Stimulated activated CD8-positive, alpha-beta memory T cell treated with anti-CD3 and anti-CD28 coated beads, Interleukin-7, amount 100 ng/mL, for 1 hour (primary cell): ENCODE data around the gene SCO1.

ENCODE experiments used
- DNase-seq, 2 donors: peaks; one replicate each; pipeline ENCODE4 v3.0.0-alpha.2; 2020; ENCODE audit warnings: low read depth in 2 of 2

The SCO1 gene

DNA sequence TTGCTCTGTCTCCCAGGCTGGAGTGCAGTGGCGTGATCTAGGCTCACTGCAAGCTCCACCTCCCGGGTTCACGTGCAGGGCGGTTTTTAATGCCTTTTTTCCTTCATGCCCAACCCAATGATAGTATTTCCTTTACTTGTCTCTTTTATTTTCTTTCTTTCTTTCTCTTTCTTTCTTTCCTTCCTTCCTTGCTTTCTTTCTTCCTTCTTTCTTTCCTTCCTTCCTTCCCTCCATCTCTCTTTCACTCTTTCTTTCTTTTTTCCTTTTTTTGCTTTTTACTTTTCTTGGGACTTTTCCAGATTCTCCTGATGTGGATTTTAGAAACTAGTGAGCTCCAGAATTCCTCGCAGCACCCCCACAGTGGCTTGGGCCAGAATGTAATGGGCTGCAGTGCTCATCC lies 43.3 kb downstream of the SCO1 start:
- DNase-seq, result no peak

DNA sequence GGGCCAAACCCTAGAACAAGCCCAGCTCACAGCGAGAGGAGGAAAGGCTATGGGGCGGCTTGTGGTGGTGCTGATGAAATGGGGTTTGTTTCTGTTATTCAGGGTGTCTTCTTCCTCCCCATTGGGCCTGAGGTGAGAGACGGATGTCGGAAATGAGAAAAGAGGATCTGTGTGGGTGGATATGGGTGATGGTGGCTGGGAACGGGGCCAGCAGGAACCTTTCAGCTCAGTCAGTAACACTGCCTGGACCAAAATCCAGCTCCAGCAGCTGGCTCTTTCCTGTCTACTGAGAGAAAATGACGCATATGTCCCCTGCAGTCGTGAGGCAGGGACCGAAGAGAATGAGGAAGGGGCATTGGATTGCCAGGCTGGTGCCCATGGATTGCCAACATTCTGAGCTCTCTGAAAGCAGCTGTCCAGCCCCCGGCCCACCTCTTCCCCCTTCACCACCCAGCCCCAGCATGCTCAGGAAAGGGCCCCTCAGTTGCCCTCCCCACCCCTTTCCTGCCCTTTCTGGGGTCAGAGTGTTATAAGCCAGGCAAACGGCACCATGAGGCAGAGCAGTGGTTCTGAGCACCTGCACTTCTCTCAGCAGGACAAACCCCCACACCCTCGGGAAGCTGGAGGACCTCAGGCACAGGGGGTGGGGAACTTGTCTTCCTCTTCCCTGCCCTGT lies 44.2 kb downstream of the SCO1 start:
- no peak for DNase-seq

DNA sequence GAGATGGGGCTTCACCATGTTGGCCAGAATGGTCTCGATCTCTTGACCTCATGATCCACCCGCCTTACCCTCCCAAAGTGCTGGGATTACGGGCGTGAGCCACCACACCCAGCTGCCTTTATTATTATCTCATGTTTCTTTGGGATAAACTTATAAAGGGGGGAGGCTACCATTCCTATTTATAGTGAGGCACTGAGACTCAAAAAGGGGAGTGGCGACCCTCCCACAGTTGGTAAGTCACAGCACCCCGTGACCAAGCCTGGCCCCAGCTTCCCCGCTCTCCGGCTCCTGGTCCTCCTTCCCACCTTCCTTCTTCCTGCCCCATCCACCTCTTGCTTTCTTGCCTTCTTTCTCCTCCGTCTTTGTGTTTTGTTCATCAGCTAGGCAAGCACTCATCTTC lies 45.4 kb downstream of the SCO1 start:
- DNase-seq, result no peak

DNA sequence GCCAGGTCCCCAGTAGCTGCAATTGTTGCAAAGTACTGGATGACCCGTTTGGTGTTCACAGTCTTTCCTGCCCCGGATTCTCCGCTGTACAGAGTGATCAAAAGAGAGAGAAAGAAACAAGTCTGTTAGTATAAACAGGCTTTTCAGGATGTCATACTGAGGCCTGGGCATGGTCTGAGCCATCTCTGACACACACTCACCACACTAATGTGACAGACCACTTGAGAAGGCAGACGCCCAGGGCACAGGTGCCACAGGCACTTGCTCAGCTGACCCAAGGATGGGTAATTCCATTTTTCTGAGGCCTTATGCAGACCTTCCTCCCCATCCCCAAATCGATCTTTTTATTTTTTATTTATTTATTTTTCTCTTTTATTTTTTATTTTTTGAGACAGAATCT lies 47.7 kb downstream of the SCO1 start:
- no peak for DNase-seq

DNA sequence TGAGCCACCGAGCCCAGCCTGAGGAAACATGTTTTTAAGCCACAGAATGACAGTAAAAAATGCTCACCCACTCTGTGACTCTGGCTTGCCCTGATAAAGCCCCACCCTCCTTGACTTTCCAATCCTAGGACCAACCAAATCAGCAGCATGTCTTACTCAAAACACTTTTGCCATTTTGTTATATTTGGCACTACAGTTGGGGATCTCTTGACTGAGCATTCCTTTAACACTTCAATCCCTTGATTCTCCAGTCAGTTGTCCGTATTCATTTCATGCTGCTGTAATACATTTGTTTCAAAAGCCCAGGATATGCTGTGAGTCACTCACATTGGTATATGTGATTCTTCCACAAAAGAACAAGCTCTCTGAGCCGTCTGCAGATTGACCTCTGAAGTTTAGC lies 48.4 kb downstream of the SCO1 start:
- no peak for DNase-seq

DNA sequence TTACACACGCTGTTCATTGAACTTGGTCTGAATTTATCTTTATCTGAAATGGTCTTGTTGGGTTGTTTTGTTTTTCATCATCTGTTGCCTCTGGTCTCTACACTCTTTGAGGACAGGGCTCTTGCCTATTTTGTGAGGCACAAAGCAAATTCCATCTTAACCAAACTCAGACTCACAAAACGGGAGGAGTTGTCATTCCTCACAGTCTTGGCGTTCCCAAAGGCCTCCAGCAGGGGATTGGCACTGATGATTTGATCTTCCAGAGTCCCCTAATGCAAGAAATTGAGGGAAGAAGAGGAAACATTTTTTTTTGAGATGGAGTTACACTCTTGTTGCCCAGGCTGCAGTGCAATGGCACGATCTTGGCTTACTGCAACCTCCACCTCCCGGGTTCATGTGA lies 49.0 kb downstream of the SCO1 start:
- DNase-seq, result no peak

DNA sequence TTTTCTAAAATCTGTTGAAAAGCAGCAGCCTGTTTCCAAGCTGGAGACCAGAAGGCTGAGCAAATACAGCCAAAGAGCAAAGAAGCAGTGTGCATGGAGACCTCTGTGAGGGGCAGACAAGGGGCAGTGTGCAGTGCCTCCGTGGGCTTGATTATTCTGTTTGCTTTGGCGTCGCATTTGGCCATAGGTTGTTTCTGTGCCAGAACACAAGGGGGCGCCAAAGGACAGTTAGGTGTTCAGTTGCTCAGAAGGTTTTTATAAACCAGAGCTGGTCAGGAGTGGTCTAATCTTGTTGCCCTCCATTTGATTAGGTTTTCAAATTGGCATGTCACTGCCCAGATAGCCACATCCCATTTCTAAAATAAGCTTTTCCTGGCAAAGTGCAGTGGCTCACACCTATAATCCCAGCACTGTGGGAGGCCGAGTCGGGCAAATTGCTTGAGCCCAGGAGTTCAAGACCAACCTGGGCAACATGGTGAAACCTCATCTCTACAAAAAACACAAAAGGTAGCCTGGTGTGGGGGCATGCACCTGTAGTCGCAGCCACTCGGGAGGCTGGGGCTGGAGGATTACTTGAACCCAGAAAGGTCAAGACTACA lies 50.8 kb downstream of the SCO1 start:
- DNase-seq, result peak; percentile 50 to 59

DNA sequence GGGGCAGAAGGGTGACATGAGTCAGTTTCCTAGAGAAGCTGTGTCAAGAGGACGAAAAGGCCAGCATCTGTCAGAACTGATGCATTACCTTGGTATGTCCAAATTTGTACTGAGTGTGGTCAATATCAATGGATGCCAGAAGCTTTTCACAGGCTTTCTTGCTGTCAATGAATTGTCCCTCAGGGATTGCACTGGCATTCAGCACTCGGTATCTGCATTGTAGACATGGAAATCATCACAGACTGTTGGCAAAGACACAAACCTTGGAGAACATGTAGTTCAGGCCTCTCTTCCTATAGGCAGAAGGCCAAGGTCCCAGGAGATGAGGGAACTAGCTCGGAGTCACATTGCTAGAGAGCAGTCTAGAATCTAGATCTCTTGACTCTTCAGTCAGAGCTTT lies 56.9 kb downstream of the SCO1 start:
- DNase-seq, result no peak

DNA sequence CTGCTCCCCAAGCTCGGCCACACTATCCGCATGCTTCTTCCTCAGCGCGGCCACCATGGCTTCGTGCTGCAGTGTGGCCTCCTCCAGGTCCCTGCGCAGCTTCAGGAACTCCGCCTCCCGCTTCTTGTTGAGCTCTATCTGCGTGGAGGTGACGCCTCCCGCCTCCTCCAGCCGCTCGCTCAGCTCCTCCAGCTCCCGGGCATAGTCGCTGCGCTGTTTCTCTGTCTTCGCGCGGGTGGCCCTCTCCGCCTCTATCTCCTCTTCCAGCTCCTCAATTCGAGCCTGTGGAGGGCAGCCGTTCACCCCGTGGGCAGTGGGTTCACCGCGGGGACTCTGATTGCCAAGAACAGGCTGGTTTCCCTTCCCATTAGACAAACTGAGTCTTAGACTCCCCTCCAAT lies 59.2 kb downstream of the SCO1 start:
- no peak for DNase-seq

DNA sequence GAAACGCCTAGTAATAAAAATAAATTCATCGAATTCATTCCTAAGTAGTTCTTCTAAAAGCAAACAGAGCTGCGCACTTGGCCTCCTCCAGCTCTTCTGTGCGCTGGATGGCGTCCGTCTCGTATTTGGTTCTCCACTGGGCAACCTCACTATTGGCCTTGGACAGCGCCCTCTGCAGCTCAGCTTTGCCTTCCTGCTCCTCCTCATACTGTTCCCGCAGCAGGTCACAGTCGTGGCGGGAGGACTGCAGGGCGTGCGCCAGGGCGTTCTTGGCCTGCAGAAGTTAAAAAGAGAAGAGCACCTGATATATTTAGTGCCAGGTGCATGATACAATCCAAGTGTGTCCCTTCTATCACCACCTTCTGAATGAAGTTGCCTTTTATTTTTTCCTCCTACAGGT lies 62.0 kb downstream of the SCO1 start:
- DNase-seq, result no peak

DNA sequence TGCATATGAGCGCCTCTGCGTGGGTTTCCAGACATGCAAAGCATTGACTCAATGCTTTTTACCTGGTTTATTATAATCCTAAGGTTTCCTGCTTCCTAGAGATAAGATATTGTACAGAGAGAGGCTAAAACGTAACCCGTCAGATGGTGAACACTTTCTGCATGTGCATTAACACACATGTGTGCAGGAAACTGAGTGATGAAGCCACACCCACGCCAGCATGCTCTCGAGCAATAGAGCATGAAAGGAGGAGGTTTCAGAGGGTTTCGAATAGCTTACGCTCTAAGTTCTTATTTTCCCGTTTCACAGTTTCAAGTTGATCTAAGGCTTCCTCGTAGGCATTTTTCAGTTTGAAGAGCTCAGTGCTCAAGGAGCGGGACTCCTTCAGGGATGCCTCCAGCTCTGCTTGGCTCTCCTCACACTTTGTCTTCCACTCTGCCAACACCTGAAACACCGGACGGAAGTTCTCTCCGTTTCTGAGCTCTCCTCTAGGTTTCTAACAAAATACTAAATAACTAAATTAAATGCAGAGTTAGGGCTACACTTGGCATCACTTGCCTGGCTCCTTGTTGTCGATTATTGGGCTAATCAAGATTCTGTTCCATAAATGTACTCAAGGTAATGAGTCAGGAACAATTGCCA lies 63.5 kb downstream of the SCO1 start:
- no peak for DNase-seq

DNA sequence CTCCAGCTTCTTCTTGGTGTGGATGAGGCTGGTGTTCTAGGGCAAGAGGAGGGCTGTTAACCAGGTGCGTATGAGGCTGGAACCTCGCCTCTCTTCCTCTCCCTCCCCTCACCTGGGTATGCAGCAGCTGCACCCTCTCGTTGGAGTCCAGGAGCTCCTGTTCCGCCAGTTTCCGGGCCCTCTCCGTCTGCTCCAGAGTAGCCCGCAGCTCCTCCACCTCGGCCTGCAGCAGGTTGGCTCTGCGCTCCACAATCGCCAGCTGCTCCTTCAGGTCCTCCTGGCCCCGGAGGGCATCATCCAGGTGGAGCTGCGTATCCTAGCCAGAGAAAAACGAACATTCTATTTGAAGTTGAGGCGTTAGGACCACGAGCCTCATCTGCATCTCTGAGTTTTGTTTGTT lies 65.6 kb downstream of the SCO1 start:
- no peak for DNase-seq

DNA sequence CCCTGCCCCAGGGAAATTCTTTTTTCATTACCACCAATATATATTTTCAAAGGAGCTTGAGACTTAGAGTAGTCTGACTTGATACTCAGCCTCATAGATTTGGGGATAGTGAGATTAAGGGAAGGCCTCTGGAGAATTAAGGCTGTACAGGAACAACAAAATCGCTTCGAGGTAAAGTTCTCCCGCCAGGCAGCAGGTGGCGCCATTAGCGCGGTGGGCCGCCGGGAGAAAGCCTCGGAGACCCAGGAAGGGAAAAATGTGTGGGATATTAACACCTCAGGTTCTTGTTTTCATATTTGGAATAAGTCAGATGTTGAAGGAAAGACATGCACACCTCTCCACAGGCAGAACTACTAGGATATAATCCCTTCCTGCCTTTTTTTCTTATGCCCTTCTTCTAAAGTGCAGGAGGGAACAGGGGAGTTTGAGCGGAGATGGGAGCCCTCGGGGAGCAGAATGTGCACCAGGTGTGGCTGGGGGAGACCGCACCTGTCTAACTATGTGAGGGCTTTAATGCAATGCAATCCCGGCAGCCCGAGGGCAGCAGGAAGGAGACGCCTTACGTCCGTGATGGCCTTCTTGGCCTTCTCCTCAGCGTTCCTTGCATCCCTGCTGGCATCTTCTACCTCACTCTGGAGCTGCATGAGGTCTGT lies 66.2 kb downstream of the SCO1 start:
- no peak for DNase-seq

DNA sequence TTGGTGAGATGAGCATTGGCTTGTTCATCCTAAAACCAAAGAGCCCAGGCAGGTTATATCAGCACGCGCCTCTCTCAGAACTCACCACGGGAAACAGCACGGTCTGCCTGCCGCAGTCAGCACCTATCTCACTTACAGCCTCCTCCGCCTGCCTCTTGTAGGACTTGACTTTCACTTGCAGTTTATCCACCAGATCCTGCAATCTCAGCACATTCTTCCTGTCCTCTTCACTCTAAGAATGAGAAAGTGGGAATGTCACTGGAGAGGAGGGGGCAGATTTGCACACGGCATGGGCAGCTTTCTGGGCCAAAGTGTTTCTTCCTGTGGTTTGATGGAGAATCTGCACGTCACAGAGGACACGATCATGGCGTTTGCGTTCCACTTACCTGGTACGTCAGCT lies 67.6 kb downstream of the SCO1 start:
- no peak for DNase-seq

DNA sequence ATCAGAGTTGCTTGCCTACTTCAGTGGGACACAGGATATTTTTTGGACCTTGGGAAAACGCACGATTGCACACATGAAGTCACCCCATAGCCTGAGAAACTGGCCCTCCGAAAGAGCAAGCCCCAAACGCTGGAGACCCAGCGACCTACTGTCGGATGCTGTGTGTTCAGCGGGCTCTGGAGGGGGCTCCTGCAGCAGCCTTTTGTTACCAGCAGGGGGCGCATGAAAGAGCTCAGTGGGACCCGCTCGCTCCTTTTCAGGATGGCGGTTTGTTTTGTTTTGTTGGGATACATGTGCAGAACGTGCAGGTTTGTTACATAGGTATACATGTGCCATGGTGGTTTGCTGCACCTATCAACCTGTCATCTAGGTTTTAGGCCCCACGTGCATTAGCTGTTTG lies 68.6 kb downstream of the SCO1 start:
- no peak for DNase-seq

DNA sequence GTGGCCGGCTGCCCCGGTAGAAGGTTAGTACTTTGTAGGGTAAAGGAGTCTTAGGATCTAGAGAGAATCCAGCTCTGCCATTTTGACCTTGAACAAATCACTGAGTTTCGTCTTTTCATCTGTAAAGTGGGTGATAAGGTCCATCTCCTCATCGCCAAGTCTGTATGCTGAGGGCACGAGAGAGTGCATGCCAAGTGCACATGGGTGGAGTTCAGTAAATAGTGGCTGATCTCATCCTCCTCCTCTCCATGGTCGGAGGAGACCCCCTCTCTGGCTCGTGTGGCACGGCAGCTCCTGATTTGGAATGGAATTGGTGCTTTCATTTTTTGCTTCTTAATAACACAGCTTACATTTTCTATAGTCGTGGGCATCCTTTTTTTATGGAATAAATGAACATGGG lies 70.9 kb downstream of the SCO1 start:
- no peak for DNase-seq

DNA sequence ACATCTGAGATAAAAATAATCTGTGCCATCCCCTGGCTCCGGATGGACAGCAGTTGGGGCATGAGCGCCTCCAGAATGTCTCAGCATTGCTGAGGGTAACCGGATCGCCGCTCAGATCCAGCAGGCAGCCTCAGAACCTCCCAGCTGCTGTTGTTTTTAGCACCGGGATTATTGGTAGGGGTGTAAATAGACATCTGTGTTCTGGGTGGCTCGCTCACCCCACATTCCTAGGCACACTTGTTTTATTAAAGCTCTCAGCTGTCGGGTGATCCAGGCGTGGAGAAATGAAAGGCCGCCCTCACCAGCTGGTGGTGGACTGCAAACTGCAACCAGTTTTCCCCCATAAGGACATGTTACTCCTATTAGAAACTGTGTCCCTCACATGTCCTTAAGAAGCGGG lies 72.4 kb downstream of the SCO1 start:
- DNase-seq, result no peak

DNA sequence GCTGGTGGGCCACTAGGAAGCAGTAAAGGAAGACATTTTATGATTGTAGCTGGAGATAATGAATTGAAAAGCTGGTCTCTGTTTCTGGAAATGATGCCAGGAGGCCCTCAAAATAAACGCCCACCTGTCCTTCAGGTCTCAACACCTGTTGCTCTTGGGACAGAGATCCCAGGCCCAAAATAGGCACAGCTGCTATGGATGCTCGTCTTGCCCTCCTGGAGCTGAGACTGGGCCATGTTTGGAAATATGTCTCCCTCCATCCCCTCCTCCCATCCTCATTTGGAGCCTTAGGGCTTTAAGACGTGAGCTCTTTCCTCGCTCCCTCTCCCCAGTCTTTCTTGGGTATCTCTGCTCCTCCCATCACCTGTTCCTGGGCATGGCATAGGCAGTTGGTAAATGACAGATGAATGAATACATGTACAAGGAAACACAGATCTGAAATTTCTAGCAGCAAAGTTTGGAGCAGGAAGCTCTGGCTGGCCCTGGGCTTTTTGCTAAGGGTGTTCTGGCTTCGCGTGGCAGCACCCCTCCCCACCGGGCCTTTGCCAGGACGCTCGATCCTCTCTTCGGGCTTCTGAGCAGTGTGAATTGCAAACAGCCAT lies 73.5 kb downstream of the SCO1 start:
- DNase-seq, result no peak

DNA sequence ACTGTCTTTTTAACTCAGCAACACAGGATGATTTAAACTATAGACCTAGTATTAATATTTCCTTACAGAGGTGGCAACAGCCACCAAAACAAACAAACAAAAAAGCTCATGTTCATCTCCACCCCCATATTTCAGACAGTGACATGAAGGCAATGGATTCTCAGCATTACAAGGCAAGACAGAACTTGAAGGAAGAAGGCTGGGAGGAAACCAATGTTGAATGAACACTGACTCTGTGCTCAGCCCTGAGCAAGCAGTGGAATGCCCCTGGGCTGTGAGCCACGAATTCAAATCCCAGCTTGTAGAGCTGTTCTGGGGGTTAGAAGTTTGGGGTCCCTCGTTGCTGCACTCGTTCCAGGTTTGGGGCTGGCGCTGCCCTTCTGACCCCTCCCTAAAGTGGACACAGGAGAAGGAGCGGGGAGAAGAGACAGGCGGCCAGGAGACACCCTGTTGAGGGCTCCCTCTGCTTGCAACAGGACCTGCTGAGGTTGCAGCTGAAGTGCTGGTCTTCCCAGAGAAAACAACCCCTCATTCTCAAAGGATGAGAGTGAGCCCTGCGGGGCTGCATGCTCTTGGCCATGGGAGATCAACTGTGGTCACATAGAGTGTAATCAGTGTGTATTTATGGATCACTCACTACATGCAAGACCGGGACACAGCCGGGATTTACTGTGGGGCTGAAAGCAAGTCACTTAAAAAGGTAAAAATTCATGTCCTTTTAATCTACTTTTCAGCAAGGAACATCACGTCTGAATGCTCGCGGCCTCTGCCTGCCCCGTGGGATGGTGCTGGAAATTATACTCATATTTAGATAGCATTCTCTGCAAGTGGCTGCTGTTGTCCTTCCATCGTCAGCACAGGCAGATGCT lies 74.5 kb downstream of the SCO1 start:
- no peak for DNase-seq
